GM10248 (cell line): ENCODE data around the gene UPF1.
"Not testable (repeated sequence)": the region's sequence is repeated elsewhere in the genome, so short reads cannot be mapped to it uniquely, and the experiment has no call there.

Experiments
- CTCF ChIA-PET: fragments of 300-600 bp; sonication (Branson Sonifier 250); formaldehyde crosslinking; extraction: SDS; loops from one replicate; lab custom pipeline; 2021; ENCODE audit warnings: antibody characterized with exemption; lab: Yijun Ruan, JAX
- POLR2A ChIA-PET: fragments of 350-650 bp; sonication (Branson Sonifier 250); formaldehyde crosslinking; extraction: SDS; loops from one replicate; lab custom pipeline; 2020; ENCODE audit warnings: antibody characterized with exemption; lab: Yijun Ruan, JAX
- DNase-seq: peaks from one replicate; pipeline ENCODE4 v3.0.0; 2012; ENCODE audit errors: extremely low spot score
- TF ChIP-seq, protein P1 (sequence below): IDR thresholded peaks from 2 replicates; pipeline ENCODE4 v1.5.1; 2012; ENCODE audit warnings: mild to moderate bottlenecking, low read depth; ENCODE audit errors: extremely low read depth, missing control alignments, control extremely low read depth

UPF1 gene

DNA sequence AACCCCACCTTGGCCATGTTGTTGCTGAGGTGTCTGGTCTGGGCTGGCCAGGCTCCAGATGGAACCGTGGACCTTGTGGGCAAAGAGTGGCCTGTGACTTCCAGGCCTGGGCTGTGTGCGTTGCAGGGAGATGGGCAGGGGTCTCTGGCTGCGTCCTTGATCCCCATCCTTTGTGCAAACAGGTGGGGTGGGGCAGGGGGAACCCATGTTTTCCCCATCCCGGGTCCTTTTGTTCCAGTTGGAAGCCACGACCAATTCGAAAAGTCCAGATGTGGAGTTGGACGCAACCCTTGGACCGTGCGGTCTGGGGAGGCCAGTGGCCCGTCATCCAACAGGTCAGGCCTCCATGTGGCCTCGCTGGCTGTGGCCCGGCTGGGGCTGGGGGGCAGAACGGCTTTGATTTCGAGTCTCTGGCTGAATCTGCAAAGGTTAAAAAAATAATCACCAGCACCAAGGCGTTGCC, 27.6 kb upstream of the UPF1 start:
- ChIA-PET POLR2A (no interaction called here), CTCF (no interaction called here)
- no peak for DNase-seq
- TF ChIP-seq, protein P1, sequence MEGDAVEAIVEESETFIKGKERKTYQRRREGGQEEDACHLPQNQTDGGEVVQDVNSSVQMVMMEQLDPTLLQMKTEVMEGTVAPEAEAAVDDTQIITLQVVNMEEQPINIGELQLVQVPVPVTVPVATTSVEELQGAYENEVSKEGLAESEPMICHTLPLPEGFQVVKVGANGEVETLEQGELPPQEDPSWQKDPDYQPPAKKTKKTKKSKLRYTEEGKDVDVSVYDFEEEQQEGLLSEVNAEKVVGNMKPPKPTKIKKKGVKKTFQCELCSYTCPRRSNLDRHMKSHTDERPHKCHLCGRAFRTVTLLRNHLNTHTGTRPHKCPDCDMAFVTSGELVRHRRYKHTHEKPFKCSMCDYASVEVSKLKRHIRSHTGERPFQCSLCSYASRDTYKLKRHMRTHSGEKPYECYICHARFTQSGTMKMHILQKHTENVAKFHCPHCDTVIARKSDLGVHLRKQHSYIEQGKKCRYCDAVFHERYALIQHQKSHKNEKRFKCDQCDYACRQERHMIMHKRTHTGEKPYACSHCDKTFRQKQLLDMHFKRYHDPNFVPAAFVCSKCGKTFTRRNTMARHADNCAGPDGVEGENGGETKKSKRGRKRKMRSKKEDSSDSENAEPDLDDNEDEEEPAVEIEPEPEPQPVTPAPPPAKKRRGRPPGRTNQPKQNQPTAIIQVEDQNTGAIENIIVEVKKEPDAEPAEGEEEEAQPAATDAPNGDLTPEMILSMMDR: no peak

DNA sequence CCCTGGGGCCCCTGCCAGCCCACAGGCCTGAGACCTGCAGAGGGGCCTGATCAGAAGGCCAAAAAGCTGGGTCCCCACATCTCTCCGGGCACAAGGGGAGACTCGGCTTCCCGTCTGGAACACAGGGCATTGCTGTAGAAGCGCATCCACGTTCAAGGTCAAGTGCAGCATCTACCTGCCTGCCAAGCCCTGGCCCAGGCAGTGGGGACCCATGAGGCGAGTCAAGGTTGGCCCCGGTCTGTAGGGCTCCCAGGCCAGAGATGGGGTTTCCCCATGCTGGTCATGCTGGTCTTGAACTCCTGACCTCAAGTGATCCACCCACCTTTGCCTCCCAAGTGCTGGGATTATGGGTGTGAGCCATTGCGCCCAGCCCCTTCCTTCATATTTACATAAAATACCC, 27.1 kb upstream of the UPF1 start:
- ChIA-PET CTCF (no interaction called here), POLR2A (no interaction called here)
- TF ChIP-seq, protein P1: no peak
- no peak for DNase-seq

DNA sequence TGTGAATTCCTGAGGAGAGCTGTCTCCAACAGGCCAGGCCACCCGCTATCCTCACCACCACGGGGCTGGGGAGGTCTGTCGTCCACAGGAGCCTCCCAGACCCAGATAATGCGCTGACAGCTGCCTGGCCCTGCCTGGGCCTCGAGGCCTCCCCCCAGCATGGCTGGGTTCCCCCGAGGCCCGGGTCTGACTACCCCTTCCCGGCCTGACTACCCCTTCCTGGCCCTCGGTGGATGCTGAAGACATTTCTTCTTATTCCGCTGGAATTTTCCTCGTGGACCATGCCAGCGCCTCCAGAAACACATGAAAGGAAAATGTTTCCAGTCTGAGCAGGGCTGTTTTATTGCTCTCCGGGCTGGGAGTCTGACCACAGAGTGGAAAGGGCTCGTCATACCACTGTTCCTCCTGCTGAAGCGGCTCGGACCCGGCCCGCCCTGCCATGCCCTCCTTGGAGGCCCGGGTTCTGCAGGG, 23.9 kb upstream of the UPF1 start:
- no peak for DNase-seq
- TF ChIP-seq, protein P1: no peak
- POLR2A ChIA-PET: no interaction called here
- CTCF ChIA-PET: no interaction called here

DNA sequence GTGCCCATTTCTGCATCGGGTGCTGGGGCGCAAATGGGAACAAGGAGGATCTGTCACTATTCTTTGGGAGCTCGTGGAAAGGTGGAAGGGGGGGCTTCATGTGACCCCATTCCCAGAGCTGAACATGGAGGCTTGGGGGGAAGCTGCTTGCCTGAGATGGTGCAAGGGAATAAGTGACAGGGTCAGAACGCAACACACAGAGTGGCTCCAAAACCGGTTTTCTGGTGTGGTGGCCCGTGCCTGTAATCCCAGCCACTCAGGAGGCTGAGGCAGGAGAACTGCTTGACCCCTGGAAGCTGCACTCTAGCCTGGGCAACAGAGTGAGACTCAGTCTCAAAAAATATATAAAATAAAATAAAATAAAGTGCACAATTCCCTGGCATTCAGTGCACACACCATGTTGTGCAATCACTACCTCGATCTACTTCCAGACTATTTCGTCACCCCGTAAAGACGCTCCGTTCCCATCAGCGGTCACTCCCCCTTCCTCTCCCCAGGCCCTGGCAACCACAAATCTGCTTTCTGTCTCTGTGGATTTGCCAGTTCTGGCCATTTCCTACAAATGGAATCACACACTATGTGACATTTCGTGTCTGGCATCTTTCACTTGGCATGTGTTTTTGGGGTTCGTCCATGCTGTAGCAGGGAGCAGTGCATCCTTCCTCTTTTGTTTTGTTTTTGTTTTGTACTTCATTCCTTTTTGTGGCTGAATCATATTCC, 22.4 kb upstream of the UPF1 start:
- DNase-seq: no peak
- CTCF ChIA-PET: interaction anchor here (1.2 kb wide), 1 partner anchor 13 kb away, joined by 3 read pairs; no protein-coding TSS in a partner anchor
- TF ChIP-seq, protein P1: no peak
- POLR2A ChIA-PET: interaction anchor here (0.6 kb wide), 1 partner anchor 35 kb away, joined by 5 read pairs; no protein-coding TSS in a partner anchor

DNA sequence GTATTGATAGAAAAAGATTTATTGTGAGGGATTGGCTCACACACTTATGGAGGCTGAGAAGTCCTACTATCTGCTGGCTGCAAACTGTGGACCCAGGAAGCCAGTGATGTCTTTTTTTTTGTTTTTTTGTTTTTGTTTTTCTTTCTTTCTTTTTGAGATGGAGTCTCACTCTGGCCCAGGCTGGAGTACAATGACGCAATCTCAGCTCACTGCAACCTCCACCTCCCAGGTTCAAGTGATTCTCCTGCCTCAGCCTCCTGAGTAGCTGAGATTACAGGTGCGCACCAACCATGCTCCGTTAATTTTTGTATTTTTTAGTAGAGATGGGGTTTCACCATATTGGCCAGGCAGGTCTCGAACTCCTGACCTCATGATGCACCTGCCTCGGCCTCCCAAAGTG, 20.1 kb upstream of the UPF1 start:
- CTCF ChIA-PET, DNase-seq, POLR2A ChIA-PET: not testable (repeated sequence)

DNA sequence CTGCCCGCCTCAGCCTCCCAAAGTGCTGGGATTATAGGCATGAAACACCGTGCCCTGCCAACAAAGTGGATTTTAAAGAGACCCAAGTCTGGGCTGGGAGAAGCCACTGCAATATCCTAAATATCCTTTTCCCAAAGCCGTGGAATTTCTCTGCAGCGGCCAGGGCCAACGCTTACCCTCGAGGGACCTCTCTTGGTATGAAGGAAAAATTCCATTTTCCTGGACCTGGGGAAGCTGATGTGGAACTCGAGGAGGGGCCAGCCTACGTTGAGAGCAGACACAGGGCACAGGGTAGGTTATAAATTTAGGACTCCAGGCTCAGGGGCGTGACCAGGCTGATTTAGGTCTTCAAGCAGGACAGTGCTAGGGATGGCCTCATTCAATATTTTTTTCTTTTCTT, 17.7 kb upstream of the UPF1 start:
- POLR2A ChIA-PET: no interaction called here

DNA sequence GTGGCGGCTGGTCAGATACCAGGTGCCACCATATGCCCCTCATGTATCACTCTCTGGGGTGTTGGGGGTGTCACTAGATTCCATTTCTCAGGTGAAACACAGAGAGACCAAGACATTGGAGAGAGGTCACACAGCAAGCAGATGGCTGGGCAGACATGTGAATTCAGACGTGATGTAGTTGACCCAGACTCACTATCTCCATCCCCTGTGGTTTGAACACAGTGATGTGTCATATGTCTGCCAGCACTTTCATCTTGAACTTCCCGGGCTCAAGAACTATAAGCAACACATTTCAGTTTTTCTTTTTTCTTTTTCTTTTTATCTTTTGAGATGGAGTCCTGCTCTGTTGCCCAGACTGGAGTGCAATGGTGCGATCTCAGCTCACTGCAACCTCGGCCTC, 16.1 kb upstream of the UPF1 start:
- TF ChIP-seq, protein P1: no peak
- ChIA-PET CTCF (interaction anchor here (1.1 kb wide), 1 partner anchor 9 kb away, joined by 3 read pairs; no protein-coding TSS in a partner anchor), POLR2A (no interaction called here)
- DNase-seq: no peak

More for the DNA sequence above, 17.7 kb upstream of the UPF1 start:
- no peak for DNase-seq
- TF ChIP-seq, protein P1: no peak
- CTCF ChIA-PET: no interaction called here

DNA sequence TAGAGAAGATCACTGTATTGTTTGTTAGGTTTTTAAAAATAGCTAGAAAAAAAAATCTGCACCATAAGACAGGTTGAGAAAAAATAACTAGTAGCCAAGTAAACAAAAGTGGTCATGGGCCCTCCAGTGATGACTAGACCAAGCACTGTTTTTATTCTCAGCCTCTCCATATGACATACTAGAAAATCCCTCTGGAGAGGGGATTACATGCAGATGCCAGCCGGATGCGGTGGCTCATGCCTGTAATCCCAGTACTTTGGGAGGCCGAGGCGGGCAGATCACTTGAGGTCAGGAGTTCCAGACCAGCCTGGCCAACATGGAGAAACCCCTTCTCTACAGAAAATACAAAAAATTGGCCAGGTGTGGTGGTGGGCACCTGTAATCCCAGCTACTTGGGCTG, 15.1 kb upstream of the UPF1 start:
- DNase-seq, CTCF ChIA-PET: not testable (repeated sequence)
- POLR2A ChIA-PET: interaction anchor here (0.5 kb wide), 1 partner anchor 1595 kb away, joined by 7 read pairs; no protein-coding TSS in a partner anchor
